Sigmoid colon (tissue), 3 donors: Measurements from ENCODE around the gene CLCN4.

Experiments
- POLR2A ChIP-seq, 2 donors: fragments of 450-650 bp; IDR thresholded peaks; one replicate each; pipeline ENCODE4 v1.6.1; 2016; ENCODE audit warnings: antibody characterized with exemption in 2 of 2, mild to moderate bottlenecking in 2 of 2, moderate library complexity in 2 of 2
- TF ChIP-seq, protein P1 (sequence below), 4 experiments: fragments of 450-650 bp in 3 of 4; fragments of 200-600 bp in 1 of 4; IDR thresholded peaks; one replicate each; pipeline ENCODE4 v1.5.1; 2016 to 2019; ENCODE audit warnings: antibody characterized with exemption in 4 of 4, mild to moderate bottlenecking in 3 of 4, moderate library complexity in 2 of 4

DNA sequence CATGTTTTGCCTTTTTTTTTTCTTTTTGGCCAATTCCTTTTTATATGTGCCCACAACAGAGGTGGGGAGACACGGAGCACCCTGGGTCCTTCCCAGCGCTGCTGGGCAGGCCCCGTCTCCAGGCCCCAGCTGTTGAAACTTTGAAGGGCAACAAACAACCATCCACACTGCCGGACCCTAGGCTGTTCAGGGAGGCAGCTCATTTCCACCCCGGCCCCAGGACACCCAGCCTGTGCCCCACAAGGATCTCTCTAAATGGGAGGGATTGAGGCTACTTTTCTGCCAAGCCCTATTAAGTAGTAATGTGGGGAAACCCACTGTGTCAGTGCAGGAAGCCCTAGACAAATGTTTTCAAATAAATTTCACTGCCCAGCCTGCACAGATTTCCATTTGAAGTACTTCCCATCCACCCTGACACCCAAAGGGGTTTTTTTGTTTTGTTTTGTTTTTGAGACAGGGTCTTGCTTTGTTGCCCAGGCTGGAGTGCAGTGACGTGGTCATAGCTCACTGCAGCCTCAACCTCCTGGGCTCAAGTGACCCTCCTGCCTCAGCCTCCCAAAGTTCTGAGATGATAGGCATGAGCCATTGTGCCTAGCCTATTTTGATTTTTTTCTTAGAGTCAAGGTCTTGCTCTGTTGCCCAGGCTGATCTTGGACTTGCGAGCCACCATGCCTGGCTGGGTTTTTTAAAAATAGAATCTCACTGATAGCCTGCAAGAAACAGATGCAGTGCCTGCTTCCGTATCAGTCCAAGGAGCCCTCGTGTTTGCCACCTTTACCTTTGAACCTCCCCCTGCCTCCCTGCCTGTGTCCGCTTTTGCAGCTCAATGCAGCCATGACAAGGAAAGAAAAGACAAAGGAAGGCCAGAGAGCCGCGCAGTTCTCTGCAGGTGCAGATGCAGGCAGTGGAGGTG, 13.4 kb upstream of the CLCN4 start:
- TF ChIP-seq, protein P1, sequence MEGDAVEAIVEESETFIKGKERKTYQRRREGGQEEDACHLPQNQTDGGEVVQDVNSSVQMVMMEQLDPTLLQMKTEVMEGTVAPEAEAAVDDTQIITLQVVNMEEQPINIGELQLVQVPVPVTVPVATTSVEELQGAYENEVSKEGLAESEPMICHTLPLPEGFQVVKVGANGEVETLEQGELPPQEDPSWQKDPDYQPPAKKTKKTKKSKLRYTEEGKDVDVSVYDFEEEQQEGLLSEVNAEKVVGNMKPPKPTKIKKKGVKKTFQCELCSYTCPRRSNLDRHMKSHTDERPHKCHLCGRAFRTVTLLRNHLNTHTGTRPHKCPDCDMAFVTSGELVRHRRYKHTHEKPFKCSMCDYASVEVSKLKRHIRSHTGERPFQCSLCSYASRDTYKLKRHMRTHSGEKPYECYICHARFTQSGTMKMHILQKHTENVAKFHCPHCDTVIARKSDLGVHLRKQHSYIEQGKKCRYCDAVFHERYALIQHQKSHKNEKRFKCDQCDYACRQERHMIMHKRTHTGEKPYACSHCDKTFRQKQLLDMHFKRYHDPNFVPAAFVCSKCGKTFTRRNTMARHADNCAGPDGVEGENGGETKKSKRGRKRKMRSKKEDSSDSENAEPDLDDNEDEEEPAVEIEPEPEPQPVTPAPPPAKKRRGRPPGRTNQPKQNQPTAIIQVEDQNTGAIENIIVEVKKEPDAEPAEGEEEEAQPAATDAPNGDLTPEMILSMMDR (IDR thresholded peaks at IDR 0.05), result no peak
- TF ChIP-seq POLR2A (IDR thresholded peaks at IDR 0.05), result no peak
